Fibroblast of skin of abdomen (primary cell): ENCODE results near the gene FSD1.
"Not testable (repeated sequence)": the region's sequence is repeated elsewhere in the genome, so short reads cannot be mapped to it uniquely, and the experiment has no call there.

Source experiments
- DNase-seq: peaks from one replicate; pipeline ENCODE4 v3.0.0-alpha.2; 2013

FSD1 gene

DNA sequence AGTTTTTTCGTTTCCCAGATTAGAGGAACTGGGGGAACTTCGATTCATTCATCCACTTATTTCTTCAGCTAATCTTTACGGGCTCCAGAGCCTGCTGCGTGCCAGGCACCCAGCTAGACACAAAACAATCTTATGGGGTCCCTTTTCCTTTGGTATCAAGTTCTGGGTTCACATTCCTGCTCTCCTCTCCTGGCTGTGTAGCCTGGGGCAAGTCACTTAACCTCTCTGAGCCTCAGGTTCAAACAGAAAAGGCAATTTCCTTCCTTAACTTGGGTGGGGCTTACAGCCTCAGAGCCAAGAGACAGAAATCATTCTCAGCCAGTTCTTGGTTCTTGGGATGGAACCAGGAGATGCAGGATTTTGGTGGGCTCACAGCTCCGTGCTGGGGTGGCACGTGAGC lies 19.4 kb upstream of the FSD1 start:
- no peak for DNase-seq

DNA sequence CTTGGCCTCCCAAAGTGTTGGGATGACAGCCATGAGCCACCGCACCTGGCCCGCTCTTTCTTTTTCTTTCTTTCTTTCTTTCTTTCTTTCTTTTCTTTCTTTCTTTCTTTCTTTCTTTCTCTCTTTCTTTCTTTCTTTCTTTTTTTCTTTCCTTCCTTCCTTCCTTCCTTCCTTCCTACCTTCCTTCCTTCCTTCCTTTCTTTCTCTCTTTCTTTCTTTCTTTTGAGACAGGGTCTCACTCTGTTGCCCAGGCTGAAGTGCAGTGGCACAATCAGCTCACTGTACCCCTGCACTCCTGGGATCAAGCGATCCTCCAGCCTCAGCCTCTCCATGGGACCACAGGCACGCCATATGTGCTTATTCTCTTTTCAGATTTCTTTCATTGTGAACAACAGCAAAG lies 18.3 kb upstream of the FSD1 start:
- DNase-seq = not testable (repeated sequence)

DNA sequence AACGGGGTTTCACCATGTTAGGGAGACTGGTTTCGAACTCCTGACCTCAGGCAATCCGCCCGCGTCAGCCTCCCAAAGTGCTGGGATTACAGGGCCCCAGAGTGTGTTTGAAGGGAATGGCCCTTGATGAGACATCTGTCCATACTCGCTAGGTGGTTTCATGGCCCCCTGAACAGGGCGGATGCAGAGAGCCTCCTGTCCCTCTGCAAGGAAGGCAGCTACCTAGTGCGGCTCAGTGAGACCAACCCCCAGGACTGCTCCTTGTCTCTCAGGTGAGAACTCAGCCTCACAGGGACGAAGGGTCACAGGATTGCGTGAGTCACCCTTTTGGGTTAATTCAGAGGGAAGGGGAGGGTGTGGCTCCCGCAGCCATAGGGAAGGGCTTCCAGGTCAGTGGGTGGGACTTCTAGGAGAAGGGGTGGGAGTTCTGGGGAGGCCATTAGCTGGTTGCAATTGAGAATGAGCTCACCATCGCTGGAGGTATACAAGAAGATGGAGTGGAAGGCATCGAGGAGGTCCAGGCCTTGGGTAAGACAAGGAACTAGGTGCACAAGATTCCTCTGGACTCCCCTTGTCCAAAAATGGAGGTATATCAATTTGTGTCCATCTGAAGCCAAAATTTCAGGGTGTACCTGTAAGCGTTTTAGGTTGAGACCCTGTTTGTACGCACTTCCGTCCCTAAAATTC lies 16.2 kb upstream of the FSD1 start:
- DNase-seq = no peak

DNA sequence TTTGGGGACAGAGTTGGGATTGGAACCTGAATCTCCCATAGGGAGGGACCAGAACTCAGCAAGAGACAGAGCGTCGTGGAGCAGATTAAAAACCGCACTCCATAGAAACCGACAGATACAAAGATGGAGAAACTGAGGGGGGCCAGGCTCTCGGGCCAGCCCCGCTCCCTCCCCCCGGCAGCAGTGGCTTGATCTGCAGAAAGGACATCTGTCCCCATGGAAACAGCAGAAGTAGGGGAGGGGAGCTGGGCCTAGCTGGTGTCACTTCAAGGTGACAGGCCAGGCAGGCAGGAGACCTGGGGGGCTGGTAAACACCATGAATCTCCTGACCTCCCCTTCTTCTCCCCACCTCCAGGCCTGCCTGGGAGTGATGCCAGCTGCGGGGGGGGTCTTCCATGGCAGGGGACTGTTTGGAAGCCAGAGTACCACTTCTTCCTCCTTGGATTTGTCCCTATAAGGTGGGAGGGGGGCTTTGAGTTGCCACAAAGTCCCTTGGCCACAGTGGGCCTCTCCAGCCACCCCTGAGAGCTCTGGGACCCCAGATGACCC lies 13.1 kb upstream of the FSD1 start:
- no peak for DNase-seq

DNA sequence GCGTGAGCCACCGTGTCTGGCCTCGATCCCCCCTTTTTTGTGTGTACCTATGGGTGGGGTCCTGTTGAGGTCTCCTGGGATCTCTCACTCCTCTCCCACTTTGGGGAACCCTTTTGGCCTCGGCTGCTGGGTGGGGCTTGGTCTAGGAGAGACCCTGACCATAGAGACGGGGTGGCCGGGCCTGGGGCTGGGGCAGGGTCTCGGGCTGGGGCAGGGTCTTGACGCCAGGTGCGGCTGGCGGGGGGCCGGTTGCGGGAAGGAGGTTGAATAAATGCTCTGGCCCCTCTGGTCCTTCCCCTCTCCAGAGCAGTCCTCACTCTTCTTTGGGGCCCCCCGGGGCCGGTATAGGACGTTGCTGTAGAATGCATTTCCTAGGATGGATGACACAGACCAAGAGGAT lies 11.9 kb upstream of the FSD1 start:
- no peak for DNase-seq

DNA sequence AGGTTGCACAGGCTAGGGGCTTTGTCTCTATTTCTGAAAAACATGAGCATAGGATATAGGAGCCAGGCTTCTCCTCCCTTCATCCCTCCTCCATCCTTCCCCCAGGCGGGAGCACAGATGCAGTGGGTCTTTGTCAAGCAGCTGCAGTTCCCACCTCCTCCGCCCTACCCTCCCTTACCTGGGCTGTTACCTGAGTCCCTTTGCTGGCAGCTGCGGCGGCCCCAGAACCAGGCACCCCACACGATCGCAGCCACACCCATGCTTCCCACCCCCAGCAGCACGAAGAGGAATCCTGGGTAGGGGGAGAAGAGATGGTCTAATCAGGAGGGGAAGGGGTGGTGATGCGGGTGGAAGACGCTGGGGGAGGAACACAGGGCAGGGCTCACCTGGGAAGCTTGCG lies 10.0 kb upstream of the FSD1 start:
- no peak for DNase-seq

DNA sequence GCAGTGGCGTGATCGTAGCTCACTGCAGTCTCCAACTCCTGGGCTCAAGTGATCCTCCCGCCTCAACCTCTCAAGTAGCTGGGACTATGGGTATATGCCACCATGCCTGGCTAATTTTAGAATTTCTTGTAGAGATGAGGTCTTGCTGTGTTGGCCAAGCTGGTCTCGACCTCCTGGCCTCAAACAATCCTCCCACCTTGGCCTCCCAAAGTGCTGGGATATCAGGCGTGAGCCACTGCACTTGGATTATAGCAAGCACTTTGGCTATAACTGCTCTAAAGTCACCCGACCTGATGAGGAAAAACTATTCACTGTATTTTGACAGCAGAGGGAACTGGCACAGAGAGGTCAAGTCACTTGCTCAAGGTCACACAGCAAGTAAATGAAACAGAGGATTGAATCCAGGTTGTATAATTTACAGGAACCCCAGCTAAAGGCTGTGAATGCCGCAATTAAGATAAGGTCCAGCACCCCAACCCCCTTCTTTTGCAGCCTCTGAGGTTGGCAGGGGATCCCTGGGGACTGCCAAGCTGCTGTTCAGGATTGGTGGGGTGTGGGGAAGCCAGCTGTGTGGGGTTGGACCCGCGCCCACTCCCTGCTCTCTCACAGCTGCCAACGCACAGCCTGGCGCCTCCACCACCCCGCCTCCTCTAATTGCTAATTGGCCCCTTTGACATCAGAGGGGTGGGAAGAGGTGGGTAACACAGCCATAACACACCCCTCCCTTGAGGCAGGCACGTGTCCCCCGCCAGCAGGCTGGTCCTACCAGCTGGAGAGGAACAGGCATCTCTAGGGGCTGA lies 8.2 kb upstream of the FSD1 start:
- no peak for DNase-seq

DNA sequence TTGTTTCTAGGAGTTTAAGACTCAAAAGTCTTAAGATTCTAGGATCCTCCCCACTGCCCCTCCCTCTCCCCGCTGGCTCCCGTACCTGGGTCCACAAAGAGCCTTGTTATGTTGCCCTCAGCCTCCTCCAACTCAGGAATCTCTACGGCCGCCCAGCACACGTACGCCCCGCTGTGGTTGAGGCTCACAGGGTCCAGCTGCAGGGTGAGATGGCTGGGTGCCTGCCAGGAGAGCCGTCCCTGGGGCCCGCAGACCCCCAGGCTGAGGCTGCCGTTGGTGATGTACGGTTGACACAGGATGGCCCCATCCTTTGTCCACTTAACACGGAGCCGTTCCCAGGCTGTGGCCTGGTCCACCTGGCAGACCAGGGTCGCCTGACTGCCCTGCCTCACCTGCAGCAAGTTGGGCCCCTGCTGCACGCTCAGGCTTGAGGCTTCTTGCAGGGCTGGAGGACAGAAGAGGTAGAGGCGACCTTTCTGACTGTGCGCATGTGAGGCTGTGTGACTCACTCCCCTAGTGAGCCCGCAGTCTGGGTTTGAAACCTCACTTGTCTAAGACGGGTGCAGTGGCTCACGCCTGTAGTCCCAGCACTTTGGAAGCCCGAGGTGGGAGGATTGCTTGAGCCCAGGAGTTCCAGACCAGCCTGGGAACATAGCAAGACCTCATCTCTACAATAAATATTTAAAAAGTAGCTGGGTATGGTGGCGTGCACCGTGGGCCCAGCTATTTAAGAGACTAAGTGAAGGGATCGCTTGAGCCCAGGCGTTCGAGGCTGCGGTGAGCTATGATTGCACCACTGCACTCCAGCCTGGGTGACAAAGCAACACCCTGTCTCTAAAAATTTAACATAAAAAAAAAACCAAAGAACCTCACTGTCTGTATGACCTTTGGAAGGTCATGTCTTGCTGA lies 6.2 kb upstream of the FSD1 start:
- no peak for DNase-seq

DNA sequence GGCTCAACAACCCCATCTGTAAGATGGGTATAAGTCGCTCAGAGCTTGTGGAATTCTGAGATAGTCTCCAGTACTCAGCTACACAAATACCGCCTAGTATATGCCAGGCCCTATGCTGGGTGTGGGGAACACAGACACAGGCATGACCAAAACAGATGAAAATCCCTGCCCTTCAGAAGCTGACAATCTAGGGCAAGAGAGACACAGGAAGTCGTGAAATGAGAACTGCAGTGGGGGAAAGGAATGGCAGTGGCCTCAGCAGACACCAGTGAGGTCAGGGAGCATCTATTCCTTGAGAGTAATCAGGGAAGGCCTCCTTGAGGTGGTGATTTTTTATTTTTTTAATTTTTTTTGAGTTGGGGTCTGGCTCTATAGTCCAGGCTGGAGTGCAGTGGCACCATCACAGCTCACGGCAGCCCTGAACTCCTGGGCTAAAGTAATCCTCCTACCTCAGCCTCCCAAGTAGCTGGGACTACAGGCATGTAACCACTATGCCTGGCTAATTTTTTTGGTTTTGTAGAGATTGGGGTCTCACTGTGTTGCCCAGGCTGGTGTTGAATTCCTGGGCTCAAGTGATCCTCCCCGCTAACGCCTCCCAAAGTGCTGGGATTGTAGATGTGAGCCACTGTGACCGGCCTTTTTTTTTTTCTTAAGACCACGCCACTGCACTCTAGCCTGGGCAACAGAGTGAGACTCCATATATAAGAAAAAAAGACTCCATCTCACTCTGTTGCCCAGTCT lies 5.4 kb upstream of the FSD1 start:
- DNase-seq = no peak

DNA sequence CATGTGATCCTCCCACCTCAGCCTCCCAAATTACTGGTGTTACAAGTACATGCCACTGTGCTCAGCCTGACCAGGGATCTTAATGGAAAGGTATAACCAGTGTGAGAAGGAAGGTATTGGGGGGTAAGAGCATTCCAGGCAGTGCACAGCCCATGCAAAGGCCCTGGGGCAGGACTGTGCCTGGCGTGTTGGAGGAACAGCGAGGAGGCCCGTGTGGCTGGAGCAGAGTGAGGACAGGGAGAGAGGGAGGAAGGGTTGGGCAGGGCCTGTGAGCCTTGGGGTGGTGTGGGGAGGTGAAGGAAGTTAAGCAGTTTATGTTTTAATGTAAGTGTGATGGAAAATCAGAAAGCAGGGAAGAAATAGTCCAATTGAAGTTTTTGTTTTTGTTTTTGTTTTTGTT lies 3.8 kb upstream of the FSD1 start:
- DNase-seq = no peak

DNA sequence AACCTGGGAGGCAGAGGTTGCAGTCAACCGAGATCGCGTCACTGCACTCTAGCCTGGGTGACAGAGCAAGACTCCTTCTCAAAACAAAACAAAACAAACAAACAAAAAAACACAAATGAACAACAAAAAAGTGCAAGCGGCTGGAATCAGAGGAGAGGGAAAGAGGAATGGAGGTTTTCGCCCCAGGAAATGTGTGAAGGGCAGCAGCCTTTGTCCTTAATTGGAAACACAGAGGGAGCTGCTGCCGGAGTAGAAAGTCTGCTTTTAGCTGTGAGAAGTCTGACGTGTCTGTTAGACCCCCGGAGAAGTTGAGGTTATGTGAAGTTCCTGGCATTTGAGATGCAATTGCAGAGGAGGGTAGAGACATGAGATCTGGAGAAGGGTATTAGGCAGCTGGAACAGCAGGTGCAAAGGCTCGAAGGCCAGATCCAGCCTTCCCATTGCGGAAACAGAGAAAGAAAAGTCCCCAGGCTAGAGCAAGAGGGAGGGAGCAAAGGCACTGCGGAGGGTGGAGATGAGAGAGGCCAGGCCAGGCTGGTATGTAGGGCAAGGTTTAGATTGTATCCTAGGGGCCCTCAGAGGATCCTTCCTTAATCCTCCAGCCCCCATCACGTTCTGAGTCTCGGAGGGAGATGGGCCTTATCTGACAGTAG lies 2.7 kb upstream of the FSD1 start:
- no peak for DNase-seq

DNA sequence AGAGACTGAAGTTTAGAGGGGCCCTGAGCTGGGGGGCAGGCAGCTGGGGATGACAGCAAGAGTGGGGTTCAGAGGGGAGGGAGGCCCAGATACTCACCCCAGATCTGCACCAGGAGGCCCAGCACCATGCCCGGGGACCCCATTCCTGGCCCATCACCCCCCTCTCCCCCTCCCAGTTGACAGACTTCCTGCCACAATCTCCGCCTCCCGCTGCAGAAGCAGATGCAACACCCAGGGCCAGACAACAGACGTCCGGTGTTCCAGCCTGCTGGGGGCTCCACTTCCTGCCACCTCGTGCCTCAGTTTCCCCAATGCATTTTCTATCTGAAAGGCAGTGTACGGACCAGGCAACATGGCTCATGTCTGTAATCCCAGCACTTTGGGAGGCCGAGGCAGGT lies 2.2 kb upstream of the FSD1 start, which contains the start of gene TMIGD2:
Gene TMIGD2, minus strand, starts transcription at position 147 of the 398 bp plus-strand sequence. Its CDS starts 4 bp downstream, at position 143.
- DNase-seq = no peak

DNA sequence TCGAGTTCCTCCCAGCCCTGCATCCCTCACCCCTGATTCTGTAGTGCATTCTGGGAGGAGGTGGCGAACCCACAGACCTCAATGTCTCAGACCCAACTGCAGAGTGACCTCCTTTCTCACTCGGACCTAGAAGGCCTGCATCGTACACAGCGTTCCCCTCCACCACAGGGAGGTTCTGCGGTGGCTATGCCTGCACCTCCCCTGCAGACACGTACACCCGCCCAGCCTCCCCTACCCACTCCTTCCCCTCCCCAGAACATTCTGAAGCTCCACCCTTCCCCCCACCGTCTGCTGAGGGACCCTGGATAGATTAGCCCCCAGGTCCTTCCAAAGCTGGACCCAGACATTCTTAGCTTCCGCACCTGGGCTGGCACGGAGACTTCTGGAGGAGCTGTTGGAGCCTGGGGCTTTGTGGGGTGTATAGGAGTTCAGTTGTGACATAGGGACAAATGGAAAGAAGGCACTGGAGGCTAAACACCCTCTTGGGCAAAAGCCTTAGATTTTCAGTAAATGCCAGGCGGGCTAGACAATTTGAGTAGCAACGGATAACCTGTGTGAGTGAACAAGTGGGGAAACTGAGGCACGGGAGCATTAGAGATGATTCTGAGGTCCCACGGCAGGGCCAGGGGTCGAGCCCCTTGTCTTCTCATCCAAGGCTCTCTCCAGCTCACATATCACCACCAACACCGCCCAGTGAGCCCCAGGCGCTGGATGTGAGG lies 420 bp upstream of the FSD1 start:
- no peak for DNase-seq

DNA sequence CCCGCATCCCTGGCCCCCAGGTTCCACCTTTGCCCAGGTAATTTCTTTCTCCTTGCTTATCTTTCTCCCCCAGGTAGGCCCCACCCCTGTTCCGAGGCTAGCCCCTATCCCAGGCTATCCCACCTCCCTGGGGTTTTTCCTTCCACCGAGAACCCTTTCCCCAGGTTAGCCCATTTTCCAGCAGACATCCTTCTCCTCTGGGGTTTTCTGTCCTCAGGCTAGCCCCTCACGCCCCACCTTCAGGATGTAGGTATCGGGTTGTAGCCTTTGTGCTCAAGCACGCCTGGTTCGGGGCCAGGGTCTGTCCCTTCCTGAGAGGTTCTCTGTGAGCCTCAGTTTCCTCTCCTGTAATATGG lies 837 bp downstream of the FSD1 start:
- no peak for DNase-seq

DNA sequence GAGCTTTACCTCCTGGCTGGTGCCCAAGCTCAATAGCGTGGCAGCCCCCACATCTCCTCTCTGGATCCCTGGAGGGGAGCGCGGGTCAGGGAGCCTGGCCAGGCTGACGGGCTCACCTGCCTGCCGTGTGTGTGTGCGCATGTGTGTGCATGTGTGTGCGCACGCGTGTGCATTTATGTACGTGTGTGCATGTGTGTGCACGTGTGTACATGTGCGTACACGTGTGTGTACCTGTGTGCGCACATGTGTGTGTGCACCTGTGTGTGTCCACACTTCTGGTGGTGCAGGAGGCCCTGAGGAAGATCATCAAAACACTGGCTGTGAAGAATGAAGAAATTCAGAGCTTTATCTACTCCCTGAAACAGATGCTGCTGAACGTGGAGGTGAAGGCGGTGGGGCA lies 1.3 kb downstream of the FSD1 start:
- no peak for DNase-seq

DNA sequence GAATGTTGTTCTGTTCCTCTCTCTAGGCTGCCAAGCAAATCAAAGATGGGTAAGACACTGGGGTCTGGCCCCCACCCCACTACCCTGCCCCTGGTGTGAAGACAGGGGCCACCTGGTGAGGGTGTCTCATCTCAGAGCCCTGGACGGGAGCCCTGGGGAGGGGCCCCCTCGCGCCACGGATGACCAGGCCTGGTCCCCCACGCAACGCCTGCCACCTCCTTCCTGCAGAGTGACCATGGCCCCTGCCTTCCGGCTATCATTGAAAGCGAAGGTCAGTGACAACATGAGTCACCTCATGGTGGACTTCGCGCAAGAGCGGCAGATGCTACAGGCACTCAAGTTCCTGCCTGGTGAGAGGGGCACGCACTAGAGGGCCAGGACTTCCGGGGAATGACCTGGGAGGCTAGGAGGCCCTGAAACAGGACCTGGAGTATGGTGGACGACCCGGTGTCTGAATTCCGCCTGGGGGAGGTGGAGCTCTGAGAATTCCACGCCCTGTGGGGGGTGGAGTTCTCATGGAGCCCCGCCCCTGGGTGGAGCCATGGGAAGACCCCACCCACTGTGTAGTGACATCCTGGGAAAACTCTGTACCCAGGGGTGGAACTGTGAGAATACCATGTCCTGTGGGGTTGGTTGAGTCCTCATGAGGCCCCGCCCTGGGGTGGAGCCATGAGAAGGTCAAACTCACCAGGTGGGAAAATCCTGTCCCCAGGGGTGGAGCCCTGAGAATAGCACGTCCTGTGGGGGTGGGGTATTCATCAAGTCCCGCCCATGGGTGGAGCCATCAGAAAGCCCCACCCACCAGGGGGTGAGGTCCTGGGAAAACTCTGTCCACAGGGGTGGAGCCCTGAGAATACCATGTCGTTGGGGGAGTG lies 6.1 kb downstream of the FSD1 start:
- DNase-seq = no peak

DNA sequence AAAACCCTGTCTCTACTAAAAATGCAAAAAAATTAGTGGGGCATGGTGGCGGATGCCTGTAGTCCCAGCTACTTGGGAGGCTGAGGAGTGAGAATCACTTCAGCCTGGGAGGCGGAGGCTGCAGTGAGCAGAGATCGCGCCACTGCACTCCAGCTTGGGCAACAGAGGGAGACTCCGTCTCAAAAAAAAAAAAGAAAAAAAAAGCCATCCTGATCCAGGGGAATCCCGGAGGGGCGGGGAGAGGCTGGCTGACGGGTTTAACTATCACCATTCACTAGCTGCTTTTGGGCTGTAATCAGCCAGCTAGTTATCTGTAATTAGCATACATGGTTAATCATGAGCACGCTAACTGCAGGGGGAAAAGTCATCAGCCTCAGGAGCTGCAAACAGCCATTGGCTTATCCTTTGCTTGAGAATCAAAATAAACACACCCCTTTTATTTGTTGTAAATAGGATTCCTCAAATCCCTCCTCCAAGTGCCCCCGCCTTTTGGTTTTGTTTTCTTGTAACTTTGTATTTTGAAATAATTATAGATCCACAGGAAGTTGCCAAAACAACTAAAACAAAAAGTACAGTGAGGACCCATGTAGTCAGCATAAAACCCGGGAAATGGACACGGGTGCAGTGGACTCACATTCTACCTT lies 9.6 kb downstream of the FSD1 start:
- DNase-seq = no peak

DNA sequence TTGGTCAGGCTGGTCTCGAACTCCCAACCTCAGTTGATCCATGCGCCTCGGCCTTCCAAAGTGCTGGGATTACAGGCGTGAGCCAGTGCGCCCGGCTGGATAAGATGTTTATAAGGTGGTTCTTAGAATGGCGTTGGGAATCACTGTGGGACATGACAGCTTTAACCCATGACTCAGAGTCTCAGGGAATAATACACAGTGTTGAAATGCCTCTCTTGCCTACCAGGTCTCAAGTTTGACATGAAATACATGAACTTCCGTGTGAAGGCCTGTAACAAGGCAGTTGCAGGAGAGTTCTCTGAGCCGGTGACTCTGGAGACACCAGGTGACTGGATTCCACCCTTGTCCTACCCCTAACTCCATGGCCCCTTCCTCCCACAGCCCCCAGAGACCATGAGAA lies 12.6 kb downstream of the FSD1 start:
- DNase-seq = no peak

DNA sequence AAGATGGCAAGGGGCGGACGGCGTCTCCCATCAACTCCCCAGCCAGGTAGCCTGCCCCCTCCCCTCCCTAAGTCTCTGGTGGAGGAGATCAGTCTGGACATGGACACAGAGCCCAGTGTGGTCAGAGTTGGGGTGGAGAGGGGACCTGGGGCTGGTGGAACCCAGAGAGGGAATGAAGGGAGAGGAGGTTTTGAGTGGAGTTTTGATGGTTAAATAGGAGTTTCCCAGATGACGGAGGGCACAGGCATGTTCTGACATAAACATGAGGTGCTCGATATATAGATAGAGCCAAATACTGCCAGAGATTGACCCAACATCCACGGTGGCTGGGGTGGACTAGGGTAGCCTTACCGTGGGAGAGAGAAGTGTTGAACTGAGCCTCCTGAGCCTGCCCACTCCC lies 14.1 kb downstream of the FSD1 start:
- DNase-seq = no peak
